HCT116 (cell line): Measurements from ENCODE around the gene PDILT. TPM values are rescaled to one million over a fixed set of nuclear protein-coding genes. Genes with fewer than 3 reads are reported as not detected.
"Not testable (repeated sequence)": the region's sequence is repeated elsewhere in the genome, so short reads cannot be mapped to it uniquely, and the experiment has no call there.

Experiments used
- ATAC-seq: fragments of 200-7000 bp; cut with Tn5 transposase; 2 replicates; pipeline ENCODE4 v1.9.1; 2020; ENCODE audit warnings: mild to moderate bottlenecking, moderate library complexity
- BruUV-seq: library from RNA; stranded (reverse); fragments of 400-500 nt; replicated peaks from 2 replicates; lab custom pipeline; 2021; lab: Mats Ljungman, UMichigan
- CTCF ChIA-PET: fragments of 300-600 bp; sonication (Branson Sonifier 250); formaldehyde crosslinking; loops from one replicate; lab custom pipeline; 2021; ENCODE audit warnings: antibody characterized with exemption; lab: Charles Lee
- POLR2A ChIA-PET: fragments of 300-600, 350-600 bp; sonication (Branson Sonifier 250); formaldehyde crosslinking; loops from one replicate; lab custom pipeline; 2021; ENCODE audit warnings: antibody characterized with exemption; lab: Charles Lee
- RAD21 ChIA-PET, 2 experiments: fragments of 300-600 bp; sonication (Branson Sonifier 250); formaldehyde crosslinking; loops; one replicate each; lab custom pipeline; 2023; ENCODE audit warnings: low total read pairs in 2 of 2; ENCODE audit not compliant: uncharacterized antibody in 2 of 2, unreplicated experiment in 2 of 2, low non-redundant PET in 1 of 2; lab: Charles Lee
- DNase-seq: peaks from one replicate; pipeline ENCODE4 v3.0.0-alpha.2; 2010; ENCODE audit warnings: low read depth, low spot score
- H2AFZ ChIP-seq: fragments of 200-600 bp; shearing (Covaris generic), sonication (generic); 2 replicates; pipeline ENCODE4 v1.6.1; 2017; ENCODE audit warnings: low read depth, mixed run types, mixed read lengths, antibody characterized with exemption, low read length; ENCODE audit not compliant: poor library complexity, severe bottlenecking
- H3K27ac ChIP-seq: 2 replicates; pipeline ENCODE4 v1.5.1; 2012; ENCODE audit warnings: low read depth, low read length
- H3K27me3 ChIP-seq: fragments of 200-600 bp; sonication (generic); 2 replicates; pipeline ENCODE4 v1.6.1; 2016; ENCODE audit warnings: mixed run types, low read length, mixed read lengths; ENCODE audit not compliant: insufficient read depth
- H3K36me3 ChIP-seq, 2 experiments: fragments of 200-500 bp in 1 of 2; fragments of 200-600 bp in 1 of 2; sonication (Bioruptor generic) in 1 of 2; sonication (generic) in 1 of 2; 2 replicates each; pipeline versions ENCODE4 v1.5.1 to v1.6.1; 2014 to 2016; ENCODE audit warnings: low read length in 2 of 2, inconsistent platforms in 1 of 2, mixed read lengths in 1 of 2, mixed run types in 1 of 2; ENCODE audit not compliant: insufficient read depth in 2 of 2, control insufficient read depth in 1 of 2
- H3K4me1 ChIP-seq, 2 experiments: fragments of 200-600 bp in 1 of 2; sonication (generic) in 1 of 2; 2 replicates each; pipeline versions ENCODE4 v1.5.1 to v1.6.1; 2012 to 2017; ENCODE audit warnings: low read length in 2 of 2, inconsistent platforms in 1 of 2, mild to moderate bottlenecking in 1 of 2, mixed read lengths in 1 of 2, mixed run types in 1 of 2, moderate library complexity in 1 of 2; ENCODE audit not compliant: insufficient read depth in 2 of 2, control insufficient read depth in 1 of 2
- H3K4me2 ChIP-seq: fragments of 200-600 bp; sonication (generic); 2 replicates; pipeline ENCODE4 v1.6.1; 2017; ENCODE audit warnings: mixed run types, low read length, mixed read lengths
- H3K4me3 ChIP-seq, 2 experiments: fragments of 200-600 bp in 1 of 2; sonication (generic) in 1 of 2; replicated peaks in 1 of 2; 2 replicates each; pipeline ENCODE4 v1.5.1; 2011 to 2016; ENCODE audit warnings: low read length in 2 of 2, control low read depth in 1 of 2, low read depth in 1 of 2, mild to moderate bottlenecking in 1 of 2, mixed read lengths in 1 of 2, mixed run types in 1 of 2
- H3K79me2 ChIP-seq: fragments of 200-600 bp; sonication (generic); 2 replicates; pipeline ENCODE4 v1.6.1; 2017; ENCODE audit warnings: mild to moderate bottlenecking, mixed run types, low read length, moderate library complexity, mixed read lengths; ENCODE audit not compliant: insufficient read depth
- H3K9ac ChIP-seq: fragments of 200-600 bp; sonication (generic); 2 replicates; pipeline ENCODE4 v1.6.1; 2016; ENCODE audit warnings: low read length, mixed read lengths
- H3K9me2 ChIP-seq: fragments of 200-600 bp; sonication (generic), shearing (Covaris generic); 2 replicates; pipeline ENCODE4 v1.6.1; 2017; ENCODE audit warnings: mixed run types, mild to moderate bottlenecking, moderate library complexity; ENCODE audit not compliant: insufficient read depth
- H3K9me3 ChIP-seq, 2 experiments: fragments of 200-500 bp in 1 of 2; fragments of 200-600 bp in 1 of 2; sonication (Bioruptor generic) in 1 of 2; sonication (generic) in 1 of 2; 2 replicates each; pipeline ENCODE4 v1.6.1; 2014 to 2017; ENCODE audit warnings: low read length in 2 of 2, mixed read lengths in 2 of 2, inconsistent platforms in 1 of 2, low read depth in 1 of 2, mild to moderate bottlenecking in 1 of 2, mixed run types in 1 of 2, moderate library complexity in 1 of 2; ENCODE audit not compliant: control insufficient read depth in 1 of 2, insufficient read depth in 1 of 2
- H4K20me1 ChIP-seq: fragments of 200-600 bp; sonication (generic), shearing (Covaris generic); 2 replicates; pipeline ENCODE4 v1.6.1; 2017; ENCODE audit warnings: mixed run types, mild to moderate bottlenecking, moderate library complexity; ENCODE audit not compliant: insufficient read depth
- CTCF ChIP-seq, 3 experiments: fragments of 200-600 bp in 1 of 3; sonication (generic) in 1 of 3; IDR thresholded peaks in 2 of 3; conservative IDR thresholded peaks in 1 of 3; 2 replicates each; pipeline ENCODE4 v1.5.1; 2012 to 2017; ENCODE audit warnings: low read depth in 2 of 3, low read length in 2 of 3, antibody characterized with exemption in 1 of 3, borderline replicate concordance in 1 of 3, control low read depth in 1 of 3, mild to moderate bottlenecking in 1 of 3, mixed read lengths in 1 of 3, mixed run types in 1 of 3, moderate library complexity in 1 of 3; ENCODE audit not compliant: insufficient read depth in 1 of 3
- EGR1 ChIP-seq: IDR thresholded peaks from 2 replicates; pipeline ENCODE4 v1.6.1; 2012; ENCODE audit warnings: low read depth
- EZH2phosphoT487 ChIP-seq: fragments of 200-600 bp; IDR thresholded peaks from 2 replicates; pipeline ENCODE4 v1.6.1; 2018; ENCODE audit warnings: antibody characterized with exemption, borderline replicate concordance
- FOSL1 ChIP-seq: IDR thresholded peaks from 2 replicates; pipeline ENCODE4 v1.6.1; 2012; ENCODE audit warnings: low read depth
- JUND ChIP-seq: IDR thresholded peaks from 2 replicates; pipeline ENCODE4 v1.6.1; 2012
- POLR2A ChIP-seq: IDR thresholded peaks from 2 replicates; pipeline ENCODE4 v1.7.0; 2011; ENCODE audit warnings: borderline replicate concordance; ENCODE audit not compliant: insufficient read depth, insufficient read length; ENCODE audit errors: extremely low read depth
- POLR2AphosphoS5 ChIP-seq: IDR thresholded peaks from 2 replicates; pipeline ENCODE4 v1.6.1; 2011; ENCODE audit warnings: mild to moderate bottlenecking, low read depth, low read length, moderate library complexity
- SP1 ChIP-seq: IDR thresholded peaks from 2 replicates; pipeline ENCODE4 v1.6.1; 2012; ENCODE audit warnings: low read depth
- SRF ChIP-seq: IDR thresholded peaks from 2 replicates; pipeline ENCODE4 v1.6.1; 2012; ENCODE audit warnings: low read depth
- YY1 ChIP-seq: IDR thresholded peaks from 2 replicates; pipeline ENCODE4 v1.6.1; 2011; ENCODE audit warnings: low read length, low read depth, moderate library complexity, mild to moderate bottlenecking; ENCODE audit not compliant: insufficient replicate concordance; ENCODE audit errors: extremely low read depth
- ZBTB33 ChIP-seq: IDR thresholded peaks from 2 replicates; pipeline ENCODE4 v1.6.1; 2011; ENCODE audit warnings: mild to moderate bottlenecking, low read length, moderate library complexity; ENCODE audit not compliant: insufficient replicate concordance; ENCODE audit errors: extremely low read depth
- ZFX ChIP-seq: fragments of 450-650 bp; IDR thresholded peaks from 2 replicates; pipeline ENCODE4 v1.6.1; 2017
- ZNF274 ChIP-seq: fragments of 200-500 bp; sonication (Bioruptor generic); IDR thresholded peaks from 2 replicates; pipeline ENCODE4 v1.6.1; 2014; ENCODE audit warnings: mild to moderate bottlenecking, low read depth, low read length, inconsistent platforms
- intact Hi-C: fragments of 100-400 bp; cut with micrococcal nuclease; formaldehyde crosslinking; loops from 2 replicates; pipeline ENCODE4 v1.10.0; 2022
- total RNA-seq: library from RNA; stranded (reverse); gene quantifications from one replicate; pipeline ENCODE4 v1.2.1, GENCODE V29; 2021; ENCODE audit not compliant: unreplicated experiment

PDILT gene
- total RNA-seq, 1 experiment from 2014 or later = not detected

- DNase-seq (no peak), ATAC-seq (no peak)
- no peaks in the 10 kb centered on the region for H4K20me1 ChIP-seq
- H3K9me3 ChIP-seq = no peaks in the 10 kb centered on the region
- H3K4me3 ChIP-seq = no peak overlapping the region
- peaks cover 6% of the 10 kb centered on the region for H3K27me3 ChIP-seq
- intact Hi-C loops = no loop called here
- no peak overlapping the region for H3K9ac ChIP-seq
- H3K4me1 ChIP-seq = no peaks in the 10 kb centered on the region; a peak in 1 of 4 replicates
- H3K36me3 ChIP-seq = no peaks in the 10 kb centered on the region
- H3K4me2 ChIP-seq = no peak overlapping the region
- BruUV-seq = no TSS peak
- RAD21 ChIA-PET = no interaction called here
- H3K79me2 ChIP-seq = no peaks in the 10 kb centered on the region
- no peak for TF ChIP-seq JUND
- TF ChIP-seq ZFX = no peak
- no peak for TF ChIP-seq EZH2phosphoT487
- TF ChIP-seq YY1 = no peak
- TF ChIP-seq SP1 = no peak
- TF ChIP-seq CTCF (IDR thresholded peaks at IDR 0.05 in 2 of 3, conservative IDR thresholded peaks at IDR 0.05 in 1 of 3; ENCODE audit: borderline replicate concordance in 1 of 3, insufficient read depth in 1 of 3, low read depth in 2 of 3, low read length in 2 of 3) = no peak
- TF ChIP-seq ZBTB33 = no peak
- no peak for TF ChIP-seq EGR1
- TF ChIP-seq ZNF274 = no peak
- TF ChIP-seq POLR2A = no peak
- no peak for TF ChIP-seq POLR2AphosphoS5
- no peak for TF ChIP-seq SRF
- TF ChIP-seq FOSL1 = no peak
- CTCF ChIA-PET = no interaction called here
- H2AFZ ChIP-seq = no peak overlapping the region
- no peaks in the 10 kb centered on the region for H3K9me2 ChIP-seq
- H3K27ac ChIP-seq = no peak overlapping the region
- POLR2A ChIA-PET = no interaction called here
These were observed 36.7 kb upstream of the PDILT start for GRCh38 chr16:20441191-20441590.

- CTCF ChIA-PET, H3K9me2 ChIP-seq, POLR2A ChIA-PET, H3K9ac ChIP-seq, H3K27ac ChIP-seq, H3K36me3 ChIP-seq, H3K4me1 ChIP-seq, H3K27me3 ChIP-seq, H3K79me2 ChIP-seq, RAD21 ChIA-PET, DNase-seq, H3K4me2 ChIP-seq, H4K20me1 ChIP-seq, intact Hi-C loops, H2AFZ ChIP-seq, ATAC-seq, H3K9me3 ChIP-seq, BruUV-seq, H3K4me3 ChIP-seq: not testable (repeated sequence)
These were observed 36.2 kb upstream of the PDILT start for GRCh38 chr16:20440731-20441130.
